Measurements from ENCODE around the gene MFSD6L.

MFSD6L gene

GRCh38 chr17:8762012-8762411 lies 37.2 kb downstream of the MFSD6L start:
- H3K4me3 ChIP-seq (ENCODE audit: low read depth, low read length): no peak overlapping the region
- in situ Hi-C loops (cut with HindIII; ENCODE audit: low sequenced_read_pairs): loop anchor here (25.0 kb wide), 1 partner anchor 350 kb away; no protein-coding TSS in a partner anchor
- DNase-seq (ENCODE audit: low read depth): no peak
- TF ChIP-seq CTCF (IDR thresholded peaks at IDR 0.05; ENCODE audit: low read depth, low read length, missing control alignments): no peak

- in situ Hi-C loops (cut with HindIII; ENCODE audit: low sequenced_read_pairs): loop anchor here (25.0 kb wide), 1 partner anchor 346 kb away; no protein-coding TSS in a partner anchor
- no peak for TF ChIP-seq CTCF (IDR thresholded peaks at IDR 0.05; ENCODE audit: low read depth, low read length, missing control alignments)
- DNase-seq (ENCODE audit: low read depth): no peak
- no peak within 1 kb of the TSS for H3K4me3 ChIP-seq (ENCODE audit: low read depth, low read length)
Observed at GRCh38 chr17:8758137-8758596, 41.0 kb downstream of the MFSD6L start, which contains the start of gene SPDYE4. TSS of gene SPDYE4 (minus strand) at chr17:8758546. CDS start at chr17:8758382, 164 bp downstream.

- H3K4me3 ChIP-seq (ENCODE audit: low read depth, low read length): no peak overlapping the region
- TF ChIP-seq CTCF (IDR thresholded peaks at IDR 0.05; ENCODE audit: low read depth, low read length, missing control alignments): no peak
- no peak for DNase-seq (ENCODE audit: low read depth)
- in situ Hi-C loops (cut with HindIII; ENCODE audit: low sequenced_read_pairs): loop anchor here (25.0 kb wide), 1 partner anchor 345 kb away; no protein-coding TSS in a partner anchor
Observed at GRCh38 chr17:8757189-8757588, 42.0 kb downstream of the MFSD6L start.

- DNase-seq (ENCODE audit: low read depth): no peak
- TF ChIP-seq CTCF (IDR thresholded peaks at IDR 0.05; ENCODE audit: low read depth, low read length, missing control alignments): no peak
- in situ Hi-C loops (cut with HindIII; ENCODE audit: low sequenced_read_pairs): loop anchor here (25.0 kb wide), 1 partner anchor 343 kb away; no protein-coding TSS in a partner anchor
- H3K4me3 ChIP-seq (ENCODE audit: low read depth, low read length): no peak overlapping the region
Observed at GRCh38 chr17:8755590-8756255, 43.4 kb downstream of the MFSD6L start.

- in situ Hi-C loops (cut with HindIII; ENCODE audit: low sequenced_read_pairs): loop anchor here (25.0 kb wide), 1 partner anchor 343 kb away; no protein-coding TSS in a partner anchor
- no peak overlapping the region for H3K4me3 ChIP-seq (ENCODE audit: low read depth, low read length)
- DNase-seq (ENCODE audit: low read depth): no peak
- TF ChIP-seq CTCF (IDR thresholded peaks at IDR 0.05; ENCODE audit: low read depth, low read length, missing control alignments): no peak
Observed at GRCh38 chr17:8754890-8755289, 44.3 kb downstream of the MFSD6L start.

- in situ Hi-C loops (cut with HindIII; ENCODE audit: low sequenced_read_pairs): loop anchor here (25.0 kb wide), 1 partner anchor 342 kb away; no protein-coding TSS in a partner anchor
- no peak overlapping the region for H3K4me3 ChIP-seq (ENCODE audit: low read depth, low read length)
- no peak for DNase-seq (ENCODE audit: low read depth)
- TF ChIP-seq CTCF (IDR thresholded peaks at IDR 0.05; ENCODE audit: low read depth, low read length, missing control alignments): peak; percentile 40
Observed at GRCh38 chr17:8753976-8754440, 45.2 kb downstream of the MFSD6L start.

Data from astrocyte of the cerebellum (primary cell).